GM12878 (cell line): ENCODE measurements around the gene AKT1S1. TPM values are rescaled to one million over a fixed set of nuclear protein-coding genes. Genes with fewer than 3 reads are reported as not detected.

Source experiments
- ATAC-seq: fragments of 200-7000 bp; cut with Tn5 transposase; 3 replicates; pipeline ENCODE4 v1.9.1; 2020; ENCODE audit warnings: mild to moderate bottlenecking, moderate library complexity
- BruUV-seq: library from RNA; stranded (reverse); fragments of 400-500 nt; replicated peaks from 2 replicates; lab custom pipeline; 2021; lab: Mats Ljungman, UMichigan
- CTCF ChIA-PET: fragments of 300-600 bp; sonication (Branson Sonifier 250); formaldehyde crosslinking; extraction: SDS; loops from one replicate; lab custom pipeline; 2021; ENCODE audit warnings: inconsistent platforms; lab: Yijun Ruan, JAX
- POLR2A ChIA-PET: fragments of 350-600 bp; formaldehyde crosslinking; extraction: SDS; loops from one replicate; lab custom pipeline; 2021; ENCODE audit warnings: inconsistent platforms; lab: Charles Lee
- RAD21 ChIA-PET: fragments of 300-600 bp; sonication (Branson Sonifier 250); formaldehyde crosslinking; loops from one replicate; lab custom pipeline; 2023; ENCODE audit warnings: antibody characterized with exemption; ENCODE audit not compliant: unreplicated experiment; lab: Charles Lee
- SMC1A ChIA-PET: fragments of 300-600 bp; sonication (Branson Sonifier 250); formaldehyde crosslinking; loops from one replicate; lab custom pipeline; 2023; ENCODE audit not compliant: unreplicated experiment, uncharacterized antibody; lab: Charles Lee
- DNase-seq: peaks from one replicate; pipeline ENCODE4 v3.0.0-alpha.2; 2011; ENCODE audit warnings: low read depth, low spot score
- FAIRE-seq: peaks from 3 replicates; lab custom pipeline; 2011; peaks lifted over from hg19 to GRCh38; lab: Jason Lieb, UNC
- H2AFZ ChIP-seq: 2 replicates; pipeline ENCODE4 v1.6.0; 2011; ENCODE audit warnings: low read depth, low read length, control low read depth; ENCODE audit not compliant: control insufficient read depth
- H3K27ac ChIP-seq: 2 replicates; pipeline ENCODE4 v1.5.1; 2011; ENCODE audit warnings: control low read depth; ENCODE audit not compliant: control insufficient read depth, insufficient read depth
- H3K27me3 ChIP-seq, 2 experiments: replicated peaks in 1 of 2; 2 replicates each; pipeline versions ENCODE4 v1.6.0 to v1.6.1; 2011; ENCODE audit warnings: low read length in 1 of 2; ENCODE audit not compliant: control insufficient read depth in 2 of 2, insufficient read depth in 2 of 2
- H3K36me3 ChIP-seq, 2 experiments: 2 replicates each; pipeline ENCODE4 v1.5.1; 2011; ENCODE audit warnings: low read length in 1 of 2; ENCODE audit not compliant: control insufficient read depth in 2 of 2, insufficient read depth in 2 of 2
- H3K4me1 ChIP-seq: 2 replicates; pipeline ENCODE4 v1.6.1; 2011; ENCODE audit warnings: mild to moderate bottlenecking, low read length, moderate library complexity, mixed read lengths; ENCODE audit not compliant: control insufficient read depth, insufficient read depth
- H3K4me2 ChIP-seq: 2 replicates; pipeline ENCODE4 v1.6.0; 2011; ENCODE audit warnings: control low read depth; ENCODE audit not compliant: control insufficient read depth, insufficient read depth
- H3K4me3 ChIP-seq: fragments of 200-600 bp; sonication (generic); 2 replicates; pipeline ENCODE4 v1.5.1; 2016
- H3K79me2 ChIP-seq: 2 replicates; pipeline ENCODE4 v1.6.0; 2011; ENCODE audit warnings: low read length; ENCODE audit not compliant: control insufficient read depth, insufficient read depth
- H3K9ac ChIP-seq: 2 replicates; pipeline ENCODE4 v1.8.0; 2011; ENCODE audit warnings: low read length, control low read depth, mixed read lengths; ENCODE audit not compliant: control insufficient read depth, insufficient read depth
- H3K9me3 ChIP-seq: replicated peaks from 3 replicates; pipeline ENCODE4 v1.5.1; 2011; ENCODE audit warnings: mild to moderate bottlenecking, low read length; ENCODE audit not compliant: control insufficient read depth, insufficient read depth
- H4K20me1 ChIP-seq: 2 replicates; pipeline ENCODE4 v1.6.0; 2011; ENCODE audit not compliant: control insufficient read depth, insufficient read depth
- CBX5 ChIP-seq: sonication (generic); IDR thresholded peaks from 2 replicates; pipeline ENCODE4 v1.6.1; 2016; ENCODE audit warnings: low read depth, moderate library complexity, mild to moderate bottlenecking, inconsistent platforms
- CREB1 ChIP-seq: IDR thresholded peaks from 2 replicates; pipeline ENCODE4 v1.6.1; 2012; ENCODE audit warnings: low read depth, mild to moderate bottlenecking, inconsistent platforms
- EGR1 ChIP-seq, 2 experiments: IDR thresholded peaks; 1 replicate in 1 of 2; 2 replicates in 1 of 2; pipeline ENCODE4 v1.6.1; 2011 to 2012; ENCODE audit warnings: low read depth in 2 of 2, low read length in 2 of 2, borderline replicate concordance in 1 of 2, mild to moderate bottlenecking in 1 of 2, moderate library complexity in 1 of 2
- ETV6 ChIP-seq, 2 experiments: fragments of 450-650 bp in 1 of 2; IDR thresholded peaks in 1 of 2; conservative IDR thresholded peaks in 1 of 2; 2 replicates each; pipeline ENCODE4 v1.6.1; 2014; ENCODE audit warnings: antibody characterized with exemption in 1 of 2, borderline replicate concordance in 1 of 2, low read depth in 1 of 2, mild to moderate bottlenecking in 1 of 2, moderate library complexity in 1 of 2
- GATAD2B ChIP-seq: fragments of 450-650 bp; conservative IDR thresholded peaks from 2 replicates; pipeline ENCODE4 v1.6.1; 2017; ENCODE audit warnings: low read depth, mild to moderate bottlenecking, moderate library complexity
- IKZF2 ChIP-seq, 2 experiments: fragments of 450-650 bp; IDR thresholded peaks; 2 replicates each; pipeline ENCODE4 v1.6.1; 2017; ENCODE audit warnings: mild to moderate bottlenecking in 2 of 2, moderate library complexity in 2 of 2
- IRF4 ChIP-seq: IDR thresholded peaks from 2 replicates; pipeline ENCODE4 v1.6.1; 2011; ENCODE audit warnings: low read depth, low read length
- MAX ChIP-seq: IDR thresholded peaks from 2 replicates; pipeline ENCODE4 v1.6.1; 2012; ENCODE audit warnings: low read depth, low read length, improper control_type of control experiment
- NR2F1 ChIP-seq: fragments of 450-650 bp; conservative IDR thresholded peaks from 2 replicates; pipeline ENCODE4 v1.6.1; 2017; ENCODE audit warnings: mild to moderate bottlenecking
- POLR2AphosphoS5 ChIP-seq: IDR thresholded peaks from 2 replicates; pipeline ENCODE4 v1.6.1; 2011; ENCODE audit warnings: mild to moderate bottlenecking, low read length, inconsistent platforms
- RELA ChIP-seq: fragments of 450-650 bp; IDR thresholded peaks from 2 replicates; pipeline ENCODE4 v1.8.0; 2014; ENCODE audit warnings: borderline replicate concordance; ENCODE audit not compliant: partially characterized antibody
- RELB ChIP-seq: fragments of 450-650 bp; IDR thresholded peaks from 2 replicates; pipeline ENCODE4 v1.6.1; 2017; ENCODE audit warnings: low read depth, mild to moderate bottlenecking, moderate library complexity
- SP1 ChIP-seq: IDR thresholded peaks from one replicate; pipeline ENCODE4 v1.6.1; 2011; ENCODE audit warnings: low read depth, low read length
- WGBS: methylation state at CpG from one replicate; pipeline ENCODE4 v1.1.6; 2016; ENCODE audit warnings: low lambda C conversion rate; ENCODE audit not compliant: insufficient replicate concordance, insufficient coverage; ENCODE audit errors: missing lambda C conversion rate; 5-methylcytosine and 5-hydroxymethylcytosine counted together
- in situ Hi-C: fragments of 300-500 bp; cut with MboI; formaldehyde crosslinking; loops from 9 replicates; pipeline ENCODE4 v1.14.3; 2018; ENCODE audit warnings: mixed read lengths
- intact Hi-C: fragments of 100-400 bp; cut with micrococcal nuclease; formaldehyde crosslinking; loops from one replicate; pipeline ENCODE4 v1.14.2; 2022; ENCODE audit not compliant: unreplicated experiment
- polyA plus RNA-seq, 11 experiments: library from polyadenylated mRNA; depleted of rRNA in 4 of 11; unstranded in 6 of 11; stranded (reverse) in 5 of 11; fragments of >200 nt; fragmentation: Nextera tagmentation in 4 of 11; fragmentation: Illumina TruSeq in 1 of 11; extraction: Ambion mirVana in 4 of 11; extraction: Trizol in 1 of 11; gene quantifications; 1 replicate in 1 of 11; 2 replicates in 10 of 11; pipeline versions ENCODE4 v1.2.1 to v1.2.3, GENCODE V29; 2011 to 2016; ENCODE audit warnings: inconsistent platforms in 2 of 11, missing spikeins in 2 of 11, low read depth in 1 of 11
- total RNA-seq, 4 experiments: library from RNA; depleted of rRNA in 3 of 4; stranded (reverse); fragments of >200 nt in 3 of 4; fragmentation: Illumina TruSeq in 1 of 4; extraction: Trizol in 1 of 4; gene quantifications; 2 replicates each; pipeline versions ENCODE4 v1.2.1 to v1.2.3, GENCODE V29; 2013 to 2021
- TF ChIP-seq, protein P1 (sequence below): fragments of 450-650 bp; IDR thresholded peaks from 2 replicates; pipeline ENCODE4 v1.6.1; 2017; ENCODE audit warnings: mild to moderate bottlenecking, low read depth, inconsistent platforms; ENCODE audit not compliant: poor library complexity, severe bottlenecking

The AKT1S1 gene
- total and polyA plus RNA-seq, 10 of the 15 experiments (the other 5 are each of a cell fraction or from before 2014, with no cell fraction given), result 0.43 to 23.0 (median 12.3) TPM

- no peak for TF ChIP-seq RELB
- TF ChIP-seq, all 136 proteins: peak for 4
Measured at GRCh38 chr19:49912965-49913685, 36.0 kb upstream of the AKT1S1 start (continued).

GRCh38 chr19:49911381-49912145 lies 34.4 kb upstream of the AKT1S1 start:
- DNase-seq, result peak; percentile 83
- ChIA-PET CTCF (interaction anchor here (0.6 to 9.0 kb wide), 10 partner anchors 9 to 152 kb away, joined by 3 to 71 read pairs (median 4); partner anchors contain the start of genes ATF5, IL4I1 and NUP62), SMC1A (interaction anchor here (0.7 to 8.8 kb wide), 13 partner anchors 9 to 433 kb away, joined by 3 to 110 read pairs (median 4); partner anchors contain the start of genes AKT1S1, ATF5, IL4I1 and NUP62), POLR2A (interaction anchor here (0.6 to 6.6 kb wide), 21 partner anchors 8 to 891 kb away, joined by 3 to 116 read pairs (median 4); partner anchors contain the start of genes AKT1S1, ATF5, IL4I1 and NUP62), RAD21 (interaction anchor here (0.6 to 4.9 kb wide), 17 partner anchors 11 to 1590 kb away, joined by 3 to 40 read pairs (median 5); partner anchors contain the start of genes AKT1S1, ATF5, IL4I1 and NUP62)
- H3K9me3 ChIP-seq, result no peaks in the 10 kb centered on the region; the same call in 2 of the 3 replicates
- H3K36me3 ChIP-seq, result peaks cover 36 to 40% of the 10 kb centered on the region in 2 experiments
- H3K4me2 ChIP-seq, result peak overlapping the region; percentile 66
- H3K4me1 ChIP-seq, result peaks cover 61% of the 10 kb centered on the region
- H2AFZ ChIP-seq, result no peak overlapping the region; the same call in 1 of the 2 replicates
- whole genome bisulfite sequencing, result 9% methylated on average over 9 of the region's 9 CpGs
- peak; percentile 92 for FAIRE-seq
- H3K9ac ChIP-seq, result peak overlapping the region; percentile 44
- no peaks in the 10 kb centered on the region for H3K27me3 ChIP-seq
- peaks cover 3% of the 10 kb centered on the region; the same call in 1 of the 2 replicates for H4K20me1 ChIP-seq
- in situ Hi-C loops, result no loop called here
- peak; percentile 86 for ATAC-seq
- TSS peak; percentile 96 for BruUV-seq
- H3K27ac ChIP-seq, result peak overlapping the region; percentile 76
- H3K4me3 ChIP-seq, result peak overlapping the region; percentile 49; the same call in 1 of the 2 replicates
- intact Hi-C loops, result loop anchor here (1.0 kb wide), 1 partner anchor 14 kb away; no protein-coding TSS in a partner anchor
- peaks cover 65% of the 10 kb centered on the region for H3K79me2 ChIP-seq
- TF ChIP-seq CBX5, result 0 out of 2 replicates have a peak, but pooled peaks have one; percentile 59
- peak; percentile 5 for TF ChIP-seq NR2F1
- TF ChIP-seq, protein P1, sequence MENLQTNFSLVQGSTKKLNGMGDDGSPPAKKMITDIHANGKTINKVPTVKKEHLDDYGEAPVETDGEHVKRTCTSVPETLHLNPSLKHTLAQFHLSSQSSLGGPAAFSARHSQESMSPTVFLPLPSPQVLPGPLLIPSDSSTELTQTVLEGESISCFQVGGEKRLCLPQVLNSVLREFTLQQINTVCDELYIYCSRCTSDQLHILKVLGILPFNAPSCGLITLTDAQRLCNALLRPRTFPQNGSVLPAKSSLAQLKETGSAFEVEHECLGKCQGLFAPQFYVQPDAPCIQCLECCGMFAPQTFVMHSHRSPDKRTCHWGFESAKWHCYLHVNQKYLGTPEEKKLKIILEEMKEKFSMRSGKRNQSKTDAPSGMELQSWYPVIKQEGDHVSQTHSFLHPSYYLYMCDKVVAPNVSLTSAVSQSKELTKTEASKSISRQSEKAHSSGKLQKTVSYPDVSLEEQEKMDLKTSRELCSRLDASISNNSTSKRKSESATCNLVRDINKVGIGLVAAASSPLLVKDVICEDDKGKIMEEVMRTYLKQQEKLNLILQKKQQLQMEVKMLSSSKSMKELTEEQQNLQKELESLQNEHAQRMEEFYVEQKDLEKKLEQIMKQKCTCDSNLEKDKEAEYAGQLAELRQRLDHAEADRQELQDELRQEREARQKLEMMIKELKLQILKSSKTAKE, result peak; percentile 46
- TF ChIP-seq RELA, result peak; percentile 90
- TF ChIP-seq IKZF2 (IDR thresholded peaks at IDR 0.05), result peak; percentile 79 to 81
- 0 out of 2 replicates have a peak, but pooled peaks have one; percentile 42 for TF ChIP-seq MAX
- TF ChIP-seq ETV6 (conservative IDR thresholded peaks at IDR 0.05 in 1 of 2, IDR thresholded peaks at IDR 0.05 in 1 of 2; ENCODE audit: borderline replicate concordance in 1 of 2, low read depth in 1 of 2), result peak in 1 of 2 experiments; percentile 88; a peak in 2 of 4 replicates
- peak; percentile 75 for TF ChIP-seq POLR2AphosphoS5
- 0 out of 3 replicates have a peak, but pooled peaks of 1 of the 2 experiments have one; percentile 6 for TF ChIP-seq EGR1 (IDR thresholded peaks at IDR 0.05; ENCODE audit: borderline replicate concordance in 1 of 2, low read depth in 2 of 2, low read length in 2 of 2)
- TF ChIP-seq SP1, result peak; percentile 56
- TF ChIP-seq CREB1, result peak; percentile 19; the same call in 1 of the 2 replicates
- TF ChIP-seq IRF4, result 0 out of 2 replicates have a peak, but pooled peaks have one; percentile 20
- 0 out of 2 replicates have a peak, but pooled peaks have one; percentile 30 for TF ChIP-seq GATAD2B
